ENCODE data around the gene UCN3.
"Not testable (repeated sequence)": the region's sequence is repeated elsewhere in the genome, so short reads cannot be mapped to it uniquely, and the experiment has no call there.

Gene UCN3

DNA sequence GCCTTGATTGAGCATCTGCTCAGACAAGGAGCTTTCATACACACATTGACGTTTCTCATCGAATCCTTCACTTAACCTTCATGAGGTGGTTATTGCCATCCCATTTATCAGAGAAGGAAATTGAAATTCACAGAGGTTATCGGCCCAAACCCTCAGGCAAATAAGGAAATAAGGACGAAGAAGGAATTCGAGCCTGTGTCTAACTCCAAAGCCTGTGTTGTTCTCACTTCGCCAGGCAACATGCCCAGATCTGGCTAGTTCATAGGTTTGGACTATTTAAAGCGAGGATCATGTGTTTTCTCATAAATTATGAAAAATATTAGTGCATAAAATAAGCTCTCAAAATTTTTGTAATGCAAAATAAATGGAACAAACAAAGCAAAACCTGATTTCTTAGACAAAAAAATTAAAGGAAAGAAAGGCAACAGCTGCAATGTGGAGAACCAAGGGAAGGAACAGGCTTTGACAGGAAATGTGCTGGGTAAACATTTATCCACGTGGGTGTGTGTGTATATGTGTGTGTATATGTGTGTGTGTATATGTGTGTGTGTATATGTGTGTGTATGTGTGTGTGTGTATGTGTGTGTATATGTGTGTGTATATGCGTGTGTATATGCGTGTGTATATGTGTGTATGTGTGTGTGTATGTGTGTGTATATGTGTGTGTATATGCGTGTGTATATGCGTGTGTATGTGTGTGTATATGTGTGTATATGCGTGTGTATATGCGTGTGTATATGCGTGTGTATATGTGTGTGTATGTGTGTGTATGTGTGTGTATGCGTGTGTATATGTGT, 4.8 kb downstream of the UCN3 start:
- DNase-seq, result no peak

DNA sequence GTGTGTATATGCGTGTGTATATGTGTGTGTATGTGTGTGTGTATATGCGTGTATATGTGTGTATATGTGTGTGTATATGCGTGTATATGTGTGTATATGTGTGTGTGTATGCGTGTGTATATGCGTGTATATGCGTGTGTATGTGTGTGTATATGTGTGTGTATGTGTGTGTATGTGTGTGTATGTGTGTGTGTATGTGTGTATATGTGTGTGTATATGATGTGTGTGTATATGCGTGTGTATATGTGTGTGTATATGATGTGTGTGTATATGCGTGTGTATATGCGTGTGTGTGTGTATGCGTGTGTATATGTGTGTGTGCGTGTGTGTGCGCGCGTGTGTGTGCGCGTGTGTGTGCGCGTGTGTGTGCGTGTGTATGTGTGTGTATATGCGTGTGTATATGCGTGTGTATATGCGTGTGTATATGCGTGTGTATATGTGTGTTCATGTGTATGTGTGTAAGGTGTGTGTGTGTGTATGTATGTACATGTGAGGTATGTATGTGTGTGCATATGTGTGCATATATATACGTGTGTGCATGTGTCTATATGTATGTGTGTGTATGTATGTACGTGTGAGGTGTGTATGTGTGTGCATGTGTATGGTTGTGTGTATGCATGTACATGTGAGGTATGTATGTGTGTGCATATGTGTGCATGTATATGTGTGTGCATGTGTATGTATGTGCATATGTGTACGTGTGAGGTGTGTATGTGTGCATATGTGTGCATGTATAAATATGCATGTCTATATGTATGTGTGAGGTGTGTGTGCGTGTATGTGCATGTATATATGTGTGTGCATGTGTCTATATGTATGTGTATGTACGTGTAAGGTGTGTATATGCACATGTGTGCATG, 6.0 kb downstream of the UCN3 start:
- no peak for DNase-seq

GRCh38 chr10:5373307-5373706, 8.5 kb downstream of the UCN3 start:
- no peak for DNase-seq

GRCh38 chr10:5373891-5374611, 9.3 kb downstream of the UCN3 start:
- no peak for DNase-seq

- no peak for DNase-seq
Observed at GRCh38 chr10:5376450-5376849, 11.7 kb downstream of the UCN3 start.

DNA sequence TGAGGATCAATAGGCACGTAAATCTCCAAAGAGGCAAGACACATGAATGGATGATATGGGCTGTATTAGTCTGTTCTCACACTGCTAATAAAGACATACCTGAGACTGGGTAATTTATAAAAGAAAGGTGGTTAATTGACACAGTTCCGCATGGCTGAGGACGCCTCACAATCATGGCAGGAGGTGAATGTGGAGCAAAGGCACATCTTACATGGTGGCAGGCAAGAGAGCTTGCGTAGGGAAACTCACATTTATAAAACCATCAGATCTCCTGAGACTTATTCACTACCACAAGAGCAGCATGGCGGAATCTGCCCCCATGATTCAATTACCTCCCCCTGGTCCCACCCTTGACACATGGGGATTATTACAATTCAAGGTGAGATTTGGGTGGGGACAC, 14.4 kb downstream of the UCN3 start:
- not testable (repeated sequence) for DNase-seq

GRCh38 chr10:5380395-5380794, 15.6 kb downstream of the UCN3 start:
- not testable (repeated sequence) for DNase-seq

DNA sequence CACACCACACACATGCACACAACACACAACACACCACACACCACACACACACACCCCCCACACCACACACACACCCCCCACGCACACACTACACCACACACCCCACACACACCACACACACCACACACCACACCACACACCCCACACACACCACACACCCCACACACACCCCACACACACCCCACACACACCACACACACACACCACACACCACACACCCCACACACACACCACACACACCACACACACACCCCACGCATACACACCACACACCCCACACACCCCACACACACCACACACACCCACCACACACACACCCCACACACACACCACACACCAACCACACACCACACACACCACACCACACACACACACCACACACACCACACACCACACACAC, 16.4 kb downstream of the UCN3 start:
- no peak for DNase-seq

DNA sequence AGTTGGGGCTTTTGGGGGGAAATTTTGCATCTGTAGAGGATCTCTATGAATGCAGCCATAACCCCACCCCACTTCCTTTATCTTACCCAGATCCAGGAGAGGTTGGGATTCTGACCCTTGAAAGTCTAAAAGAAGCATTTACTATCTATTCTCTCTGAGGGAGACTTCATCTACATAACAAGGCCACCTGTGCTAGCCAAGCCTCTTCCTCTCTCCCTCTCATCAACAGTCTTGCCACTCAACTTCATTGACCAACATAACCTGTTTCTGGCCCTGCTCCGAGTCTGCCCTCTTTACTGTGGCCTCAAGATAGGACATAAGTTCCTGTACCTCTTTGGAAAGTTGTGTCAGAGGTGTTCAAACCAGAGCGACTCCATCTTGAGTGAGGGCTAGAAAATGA, 20.5 kb downstream of the UCN3 start:
- DNase-seq, result no peak

GRCh38 chr10:5387169-5387568, 22.4 kb downstream of the UCN3 start:
- no peak for DNase-seq

GRCh38 chr10:5390607-5391205, 25.9 kb downstream of the UCN3 start:
- DNase-seq, result no peak

DNA sequence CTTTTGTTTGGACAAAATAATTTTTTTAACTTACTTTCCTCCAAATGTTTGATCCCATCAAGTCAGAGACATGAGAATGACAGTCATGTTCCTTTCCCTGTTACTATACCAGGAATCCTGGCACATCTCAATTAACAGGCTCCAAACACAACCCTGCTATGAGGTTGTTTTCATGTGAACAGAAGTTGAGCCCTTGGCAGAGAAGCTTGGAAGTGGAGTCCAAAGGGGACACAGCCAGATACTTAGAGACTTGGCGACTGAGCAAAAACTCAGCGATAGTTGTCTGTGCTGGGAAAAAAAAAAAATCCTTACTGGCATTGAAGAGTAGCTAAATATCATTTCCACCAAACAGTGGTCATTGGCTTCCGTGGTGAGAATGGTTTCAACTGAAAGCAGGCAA, 27.0 kb downstream of the UCN3 start:
- DNase-seq, result no peak

GRCh38 chr10:5393529-5393928, 28.8 kb downstream of the UCN3 start:
- DNase-seq, result no peak

DNA sequence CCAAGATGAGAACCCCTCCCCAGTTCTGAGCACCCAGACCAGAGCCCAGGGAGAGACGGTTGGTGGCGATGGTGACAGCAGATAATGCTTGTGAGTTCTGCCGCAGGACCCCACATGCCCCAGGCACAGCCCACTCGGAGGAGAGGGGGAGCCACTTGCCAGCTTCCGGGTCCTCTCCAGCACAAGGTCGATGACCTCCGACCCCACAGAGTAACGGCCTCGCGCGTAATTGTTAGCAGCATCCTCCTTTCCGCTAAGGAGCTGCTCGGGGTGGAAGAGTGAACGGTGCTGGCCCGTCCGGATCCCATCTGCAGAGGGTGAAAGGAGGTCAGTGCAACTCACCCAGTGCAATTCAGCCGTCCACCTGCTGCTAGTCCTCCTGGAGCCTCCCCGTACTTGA, 30.4 kb downstream of the UCN3 start:
- DNase-seq, result no peak

GRCh38 chr10:5396556-5397300, 32.0 kb downstream of the UCN3 start:
- no peak for DNase-seq

DNA sequence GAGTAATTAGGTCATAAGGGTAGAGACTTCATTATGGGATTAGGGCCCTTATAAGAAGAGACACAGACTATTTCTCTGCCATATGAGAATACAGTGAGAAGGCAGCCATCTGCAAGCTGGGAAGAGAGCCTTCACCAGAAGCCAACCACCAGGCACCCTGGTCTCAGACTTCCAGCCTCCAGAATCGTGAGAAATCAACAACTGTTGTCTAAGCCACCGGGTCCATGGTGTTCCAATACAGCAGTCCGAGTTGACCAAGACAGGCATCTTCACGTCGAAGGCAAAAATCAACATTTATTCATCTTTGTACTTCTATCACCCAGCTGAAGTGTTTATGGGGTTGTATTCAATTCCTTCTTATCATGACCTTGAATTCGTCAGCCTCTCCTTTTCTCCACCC, 34.6 kb downstream of the UCN3 start:
- DNase-seq, result no peak

GRCh38 chr10:5400468-5401240, 35.9 kb downstream of the UCN3 start:
- no peak for DNase-seq

DNA sequence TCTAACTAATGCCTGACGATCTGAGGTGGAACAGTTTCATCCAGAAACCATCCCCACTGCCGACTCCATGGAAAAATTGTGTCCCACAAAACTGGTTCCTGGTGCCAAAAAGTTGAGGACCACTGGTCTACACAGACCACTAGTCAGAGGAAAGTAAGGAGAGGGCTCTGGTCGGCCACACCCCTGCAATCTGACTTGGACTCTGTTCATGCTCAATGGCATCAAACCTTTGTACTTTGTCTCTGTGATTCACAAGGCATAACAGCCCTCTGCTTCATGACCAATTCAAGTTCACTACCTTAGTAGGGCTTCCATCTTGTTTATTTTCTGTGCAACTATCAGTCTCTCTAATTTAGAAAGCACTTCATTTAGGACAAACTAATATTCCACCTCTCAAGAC, 38.0 kb downstream of the UCN3 start:
- DNase-seq, result no peak

DNA sequence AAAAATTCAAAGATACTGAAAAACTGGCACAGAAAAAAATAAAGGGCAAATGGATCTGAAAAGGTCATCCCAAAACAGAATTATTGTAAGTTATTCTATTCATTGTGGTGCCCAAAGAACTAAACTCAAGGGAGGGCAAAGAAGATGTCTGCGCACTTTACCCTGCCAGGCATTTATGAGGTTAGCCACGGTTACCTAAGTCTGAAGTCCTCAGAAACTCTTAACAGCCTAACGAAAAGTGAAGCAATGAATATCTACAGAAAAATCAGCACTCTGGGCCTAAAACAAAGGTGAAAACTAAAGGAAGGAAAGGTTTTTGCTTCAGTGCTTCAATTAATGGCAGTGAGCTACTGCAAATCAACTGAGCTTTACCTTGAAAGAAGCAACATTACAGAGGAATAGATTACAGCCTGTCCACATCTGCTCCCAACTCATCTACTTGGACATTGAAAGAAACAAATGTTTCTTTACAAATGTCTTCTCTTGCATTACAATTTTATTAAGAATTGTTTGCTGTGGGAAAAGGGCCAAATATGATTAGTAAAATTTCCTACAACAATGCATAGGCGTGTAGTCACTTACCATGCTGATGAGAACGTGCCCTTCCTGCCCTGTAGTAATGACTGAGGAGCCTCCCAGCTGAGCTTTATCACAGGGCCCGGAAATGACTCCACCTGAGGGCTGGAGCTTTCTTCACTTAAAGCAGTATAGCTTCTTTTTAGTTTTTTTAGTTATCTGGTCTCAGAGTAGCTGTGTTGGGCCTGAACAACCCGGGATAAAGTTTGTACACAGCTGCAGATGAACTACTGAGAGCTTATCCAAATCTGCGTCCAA, 39.7 kb downstream of the UCN3 start, which contains the start of gene TUBAL3:
Gene TUBAL3, minus strand, starts transcription at position 621 of the 834 bp plus-strand sequence. Its CDS starts 36 bp downstream, at position 585.
- DNase-seq, result no peak

- DNase-seq, result no peak
Observed at GRCh38 chr10:5406918-5407317, 42.2 kb downstream of the UCN3 start.
